Measurements from ENCODE around the gene CHD6. TPM values are rescaled to one million over a fixed set of nuclear protein-coding genes. Genes with fewer than 3 reads are reported as not detected.
A peak's percentile ranks its signal among the peaks of the same experiment; 100 is the strongest.

CHD6 gene
- total RNA-seq, 4 donors from 2014 or later, result 21.5 to 97.6 (median 53.7) TPM

- H3K36me3 ChIP-seq, result no peaks in the 10 kb centered on the region
- no peaks in the 10 kb centered on the region for H3K27me3 ChIP-seq
- H3K9me3 ChIP-seq, result no peaks in the 10 kb centered on the region
- H3K4me1 ChIP-seq, result no peaks in the 10 kb centered on the region
- no peak for DNase-seq
- no peak overlapping the region for H3K4me3 ChIP-seq
- intact Hi-C loops (cut with DNase I; ENCODE audit: low total_unique reads), result no loop called here
- no peak for TF ChIP-seq POLR2A (IDR thresholded peaks at IDR 0.05)
- no peak for TF ChIP-seq CTCF (IDR thresholded peaks at IDR 0.05)
- H3K27ac ChIP-seq, result no peak overlapping the region
These were observed 118.0 kb downstream of the CHD6 start for GRCh38 chr20:41499961-41500725.

GRCh38 chr20:41499064-41499463, 119.1 kb downstream of the CHD6 start:
- Histone ChIP-seq H3K4me3 (no peak overlapping the region), H3K36me3 (no peaks in the 10 kb centered on the region), H3K27ac (no peak overlapping the region), H3K27me3 (no peaks in the 10 kb centered on the region), H3K4me1 (no peaks in the 10 kb centered on the region), H3K9me3 (no peaks in the 10 kb centered on the region)
- DNase-seq, result no peak
- intact Hi-C loops (cut with DNase I; ENCODE audit: low total_unique reads), result no loop called here
- TF ChIP-seq CTCF (IDR thresholded peaks at IDR 0.05), result no peak
- no peak for TF ChIP-seq POLR2A (IDR thresholded peaks at IDR 0.05)

GRCh38 chr20:41497186-41497895, 120.8 kb downstream of the CHD6 start:
- Histone ChIP-seq H3K4me1 (no peaks in the 10 kb centered on the region), H3K9me3 (no peaks in the 10 kb centered on the region), H3K36me3 (no peaks in the 10 kb centered on the region), H3K4me3 (no peak overlapping the region), H3K27me3 (no peaks in the 10 kb centered on the region), H3K27ac (no peak overlapping the region)
- TF ChIP-seq CTCF (IDR thresholded peaks at IDR 0.05), result no peak
- DNase-seq, result no peak
- intact Hi-C loops (cut with DNase I; ENCODE audit: low total_unique reads), result no loop called here

GRCh38 chr20:41494451-41494850, 123.7 kb downstream of the CHD6 start:
- no peak for TF ChIP-seq POLR2A (IDR thresholded peaks at IDR 0.05)
- TF ChIP-seq CTCF (IDR thresholded peaks at IDR 0.05), result no peak
- DNase-seq, result no peak
- H3K36me3 ChIP-seq, result no peaks in the 10 kb centered on the region
- no peaks in the 10 kb centered on the region for H3K4me1 ChIP-seq
- H3K4me3 ChIP-seq, result no peak overlapping the region
- no peaks in the 10 kb centered on the region for H3K27me3 ChIP-seq
- H3K27ac ChIP-seq, result no peak overlapping the region
- intact Hi-C loops (cut with DNase I; ENCODE audit: low total_unique reads), result no loop called here
- H3K9me3 ChIP-seq, result no peaks in the 10 kb centered on the region

- Histone ChIP-seq H3K9me3 (no peaks in the 10 kb centered on the region), H3K27me3 (no peaks in the 10 kb centered on the region), H3K4me1 (no peaks in the 10 kb centered on the region), H3K36me3 (no peaks in the 10 kb centered on the region), H3K4me3 (no peak overlapping the region), H3K27ac (peak overlapping the region in 1 of 2 donors; percentile 56)
- no peak for TF ChIP-seq POLR2A (IDR thresholded peaks at IDR 0.05)
- no peak for TF ChIP-seq CTCF (IDR thresholded peaks at IDR 0.05)
- DNase-seq, result no peak
- intact Hi-C loops (cut with DNase I; ENCODE audit: low total_unique reads), result no loop called here
These were observed 134.6 kb downstream of the CHD6 start for GRCh38 chr20:41483553-41483930.

All from uterus (tissue), 4 donors.